PC-9 (cell line): ENCODE results near the gene KIF5C.

Source experiments
- CTCF ChIP-seq: fragments of 200-600 bp; sonication (generic); conservative IDR thresholded peaks from 2 replicates; pipeline ENCODE4 v1.6.1; 2017; ENCODE audit warnings: mixed run types, antibody characterized with exemption, mild to moderate bottlenecking, moderate library complexity
- EZH2 ChIP-seq: fragments of 200-600 bp; sonication (generic); IDR thresholded peaks from 2 replicates; pipeline ENCODE4 v1.8.0; 2017; ENCODE audit warnings: antibody characterized with exemption, low read depth

- TF ChIP-seq CTCF (no peak), EZH2 (no peak)
Observed at GRCh38 chr2:148842050-148842449, 33.0 kb upstream of the KIF5C start.
